ENCODE results near the gene AMN1. TPM values are rescaled to one million over a fixed set of nuclear protein-coding genes. Genes with fewer than 3 reads are reported as not detected.

AMN1 gene
- total and polyA plus RNA-seq, 2 of the 13 experiments (the other 11 are each of a cell fraction or from before 2014, with no cell fraction given): 7.5 to 26.5 TPM

- TF ChIP-seq ZNF776 (CRISPR knock-in tag; IDR thresholded peaks at IDR 0.05) (no peak), RFXANK (CRISPR knock-in tag; IDR thresholded peaks at IDR 0.05) (no peak), ZSCAN29 (CRISPR knock-in tag; conservative IDR thresholded peaks at IDR 0.05) (no peak), POLR2AphosphoS2 (IDR thresholded peaks at IDR 0.05; ENCODE audit: low read depth, low read length) (no peak), ZNF512 (CRISPR knock-in tag; IDR thresholded peaks at IDR 0.05) (peak; percentile 47; the same call in 1 of the 2 replicates), ZFP36 (IDR thresholded peaks at IDR 0.05; ENCODE audit: borderline replicate concordance, low read depth, low read length, partially characterized antibody) (no peak), ZNF614 (CRISPR knock-in tag; IDR thresholded peaks at IDR 0.05; ENCODE audit: borderline replicate concordance) (peak; percentile 97), HOXA3 (CRISPR knock-in tag; IDR thresholded peaks at IDR 0.05) (peak; percentile 90), ZNF839 (CRISPR knock-in tag; IDR thresholded peaks at IDR 0.05; ENCODE audit: borderline replicate concordance) (no peak), MTF2 (CRISPR knock-in tag; IDR thresholded peaks at IDR 0.05; ENCODE audit: borderline replicate concordance) (no peak), ZNF772 (CRISPR knock-in tag; IDR thresholded peaks at IDR 0.05) (peak; percentile 78; the same call in 1 of the 2 replicates), POGK (CRISPR knock-in tag; conservative IDR thresholded peaks at IDR 0.05) (peak; percentile 87), PRPF4 (IDR thresholded peaks at IDR 0.05; ENCODE audit: low read depth, low read length, poor library complexity, severe bottlenecking) (no peak), KLF9 (CRISPR knock-in tag; IDR thresholded peaks at IDR 0.05; ENCODE audit: low read depth) (no peak), ZNF430 (CRISPR knock-in tag; IDR thresholded peaks at IDR 0.05) (peak; percentile 84; the same call in 1 of the 2 replicates), ZSCAN12 (CRISPR knock-in tag; IDR thresholded peaks at IDR 0.05) (no peak), ARNT (IDR thresholded peaks at IDR 0.05) (no peak), CEBPB (IDR thresholded peaks at IDR 0.05; ENCODE audit: borderline replicate concordance, low read depth, low read length) (peak; percentile 97), ZNF33B (CRISPR knock-in tag; IDR thresholded peaks at IDR 0.05) (no peak), HNRNPK (IDR thresholded peaks at IDR 0.05; ENCODE audit: low read depth, low read length, poor library complexity, severe bottlenecking) (no peak), ZMAT5 (CRISPR knock-in tag; IDR thresholded peaks at IDR 0.05; ENCODE audit: borderline replicate concordance, low read depth) (no peak), MLX (CRISPR knock-in tag; IDR thresholded peaks at IDR 0.05) (peak; percentile 92), ZIK1 (CRISPR knock-in tag; IDR thresholded peaks at IDR 0.05; ENCODE audit: borderline replicate concordance, low read depth) (peak; percentile 86; the same call in 1 of the 2 replicates)
Measured at GRCh38 chr12:31749024-31749704, 20.3 kb upstream of the AMN1 start (continued).

All from HepG2 (cell line).